Ureter (tissue), 1 donor: ENCODE measurements around the gene JKAMP. TPM values are rescaled to one million over a fixed set of nuclear protein-coding genes. Genes with fewer than 3 reads are reported as not detected.

Source experiments
- DNase-seq: peaks from one replicate; pipeline ENCODE4 v3.0.0-alpha.2; 2020; ENCODE audit warnings: low spot score
- total RNA-seq: library from RNA; stranded (reverse); gene quantifications from one replicate; pipeline ENCODE4 v1.2.4, GENCODE V29; 2023
- donor health status: DM: yes; HTN: yes; CAD: no.

Gene JKAMP
- total RNA-seq, 1 donor from 2014 or later = 29.5 TPM

DNA sequence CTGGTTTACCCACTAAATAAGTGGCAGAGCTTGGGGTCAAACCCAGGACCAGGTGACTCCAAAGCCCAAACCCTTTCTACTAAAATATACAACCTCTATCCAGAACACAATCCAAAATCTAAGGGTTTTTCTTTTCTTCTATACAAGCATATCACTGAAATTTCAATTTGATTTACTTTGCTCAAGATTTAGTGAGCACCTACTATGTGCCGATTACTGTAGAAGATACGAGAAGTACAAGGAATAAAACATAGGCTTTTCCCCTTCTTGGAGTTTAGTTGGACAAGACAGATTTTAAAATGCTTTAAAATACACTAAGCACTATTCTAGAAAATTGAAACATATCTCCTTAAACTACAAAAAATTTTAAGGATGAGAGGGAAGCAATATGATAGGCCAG lies 2.9 kb upstream of the JKAMP start:
- no peak for DNase-seq

GRCh38 chr14:59481871-59482540 lies 2.3 kb upstream of the JKAMP start:
- DNase-seq = no peak

DNA sequence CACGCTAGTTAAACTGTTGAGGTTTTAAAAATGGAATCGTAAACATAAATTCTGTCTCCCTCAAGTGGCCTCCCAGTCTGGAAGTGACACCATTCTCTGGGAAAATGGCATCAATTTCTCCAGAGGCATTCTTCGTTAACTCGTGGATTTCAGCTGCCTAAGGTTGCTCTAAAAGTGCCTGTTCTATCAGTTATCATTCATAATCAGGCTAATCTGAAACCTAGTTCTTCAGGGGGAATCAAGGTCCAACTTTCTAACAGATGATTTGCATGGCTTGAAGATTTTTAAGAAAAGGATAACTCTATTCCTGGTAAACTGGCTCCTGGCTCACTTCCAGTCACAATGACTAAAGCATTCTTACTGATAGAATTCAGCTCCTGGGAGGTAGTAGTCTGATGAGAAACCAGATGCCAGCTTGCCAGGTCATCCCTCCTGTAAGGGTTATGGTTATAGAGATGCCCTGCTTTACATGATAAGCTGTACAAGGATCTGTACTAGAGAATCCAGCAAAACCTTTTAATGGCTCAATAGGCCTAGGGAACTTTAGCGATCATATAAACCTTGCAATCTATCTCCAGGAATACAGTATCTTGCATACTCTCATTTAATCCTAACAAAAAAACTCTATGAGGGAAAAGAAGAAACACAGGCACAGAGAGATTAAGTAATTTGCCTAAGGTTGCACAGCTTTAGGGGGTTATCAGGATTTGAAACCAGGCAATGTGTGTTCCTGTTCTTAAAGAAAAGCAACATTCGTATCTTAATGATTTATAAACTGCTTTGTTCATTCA lies 1.6 kb upstream of the JKAMP start:
- no peak for DNase-seq

DNA sequence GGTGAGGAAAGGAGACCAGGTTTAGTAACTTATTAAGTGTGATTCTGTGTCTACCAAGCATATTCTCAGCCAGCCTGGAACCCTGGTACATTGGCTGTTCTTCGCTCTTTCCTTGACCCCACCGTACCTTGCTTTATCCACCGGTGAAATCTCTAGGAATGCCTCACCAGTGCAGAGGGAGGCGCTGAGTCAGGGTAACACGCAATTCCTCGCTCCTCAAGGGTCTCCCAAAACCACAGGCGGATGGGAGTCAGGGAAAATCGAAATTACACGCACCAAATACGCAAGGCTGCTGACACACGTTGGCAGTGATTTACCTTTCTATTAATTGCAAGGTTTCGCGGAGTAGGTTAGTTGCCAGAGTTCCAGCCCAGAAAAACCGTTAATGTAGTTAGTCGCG lies 954 bp upstream of the JKAMP start:
- no peak for DNase-seq

DNA sequence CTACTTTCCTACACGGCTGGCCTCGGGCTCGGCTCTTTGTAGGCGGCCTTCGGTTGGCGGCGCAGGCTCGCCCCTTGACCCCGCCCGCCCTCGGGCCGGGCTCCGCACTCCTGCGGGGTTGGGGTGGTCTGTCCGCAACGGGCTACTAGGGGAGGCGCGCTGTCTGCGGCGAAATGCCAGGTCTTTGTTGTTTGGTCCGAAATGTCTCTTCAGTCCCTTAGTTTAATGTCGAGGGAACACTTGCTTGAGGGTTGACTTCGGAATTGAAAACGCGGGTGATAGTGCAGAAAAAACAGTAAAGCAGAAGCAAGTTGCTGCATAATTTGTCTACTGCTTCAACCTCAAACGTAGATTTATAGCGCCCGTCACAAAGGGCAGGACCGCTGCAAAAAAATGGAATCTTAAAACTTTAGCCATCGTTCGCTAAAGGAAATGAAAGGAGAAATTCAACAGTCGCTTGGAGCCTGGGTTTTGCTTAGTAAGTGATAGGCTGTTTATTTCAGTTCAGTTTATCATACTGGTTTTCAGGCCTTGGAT lies 390 bp downstream of the JKAMP start:
- no peak for DNase-seq

GRCh38 chr14:59490756-59491155 lies 6.4 kb downstream of the JKAMP start:
- no peak for DNase-seq

- no peak for DNase-seq
These were observed 8.1 kb downstream of the JKAMP start for GRCh38 chr14:59492384-59492783.

DNA sequence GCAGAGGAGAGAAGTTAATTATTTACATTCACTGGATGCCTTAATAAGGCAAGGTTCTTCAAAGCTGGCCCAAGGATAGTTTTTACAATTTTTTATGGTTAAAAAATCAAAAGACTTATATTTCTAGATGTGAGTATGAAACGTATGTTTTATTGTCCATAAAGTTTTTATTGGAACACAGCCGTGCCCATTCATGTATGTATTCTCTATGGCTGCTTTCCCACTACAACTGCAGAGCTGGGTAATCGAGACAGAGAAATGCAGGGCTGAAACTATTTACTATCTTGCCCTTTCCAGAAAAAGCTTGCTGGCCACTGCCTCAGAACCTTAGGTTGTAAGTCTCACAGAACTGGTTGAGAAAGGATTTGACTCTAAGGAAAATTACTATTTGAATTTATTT lies 16.4 kb downstream of the JKAMP start:
- DNase-seq = no peak

DNA sequence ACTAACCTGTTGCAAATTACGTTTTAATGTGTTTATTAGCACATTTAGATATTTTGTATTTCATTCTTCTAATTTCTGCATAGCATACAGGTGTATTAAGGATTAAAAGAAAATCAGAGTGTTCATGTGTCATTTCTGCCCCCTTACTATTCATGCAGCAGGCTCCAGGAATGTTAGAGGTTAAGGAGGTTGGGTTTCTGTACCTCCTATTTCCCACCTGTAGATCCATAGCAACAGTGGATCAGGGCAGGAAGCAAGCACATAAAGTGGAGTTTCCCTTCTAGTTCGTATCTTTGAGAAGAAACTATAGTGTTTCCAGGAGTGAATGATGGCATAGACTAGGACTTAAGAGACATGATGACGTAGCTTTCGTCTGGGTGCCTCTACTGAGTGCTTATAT lies 18.9 kb downstream of the JKAMP start:
- DNase-seq = no peak

GRCh38 chr14:59507063-59507751 lies 22.9 kb downstream of the JKAMP start:
- peak; percentile 47 for DNase-seq

GRCh38 chr14:59507752-59508103 lies 23.4 kb downstream of the JKAMP start:
- no peak for DNase-seq

GRCh38 chr14:59509101-59509500 lies 24.8 kb downstream of the JKAMP start:
- DNase-seq = no peak

DNA sequence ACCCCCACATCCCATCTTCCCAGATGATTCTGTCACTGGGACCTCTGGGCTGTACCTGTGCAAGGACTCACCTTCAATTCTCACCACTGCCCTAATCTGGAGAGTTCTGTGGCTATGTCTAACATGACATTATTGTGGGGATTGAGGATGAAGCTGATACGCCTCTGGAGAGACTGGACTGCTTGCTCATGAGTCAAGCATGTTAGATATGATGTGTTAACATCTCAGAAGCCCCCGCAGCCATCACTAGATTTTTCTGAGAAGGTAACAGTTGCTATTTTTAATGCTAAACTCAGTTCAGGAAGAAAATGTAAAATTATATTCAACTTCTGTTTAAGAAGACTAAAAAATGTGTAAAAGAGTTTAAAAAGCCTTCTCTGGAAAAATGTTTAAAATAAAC lies 25.7 kb downstream of the JKAMP start:
- DNase-seq = no peak

DNA sequence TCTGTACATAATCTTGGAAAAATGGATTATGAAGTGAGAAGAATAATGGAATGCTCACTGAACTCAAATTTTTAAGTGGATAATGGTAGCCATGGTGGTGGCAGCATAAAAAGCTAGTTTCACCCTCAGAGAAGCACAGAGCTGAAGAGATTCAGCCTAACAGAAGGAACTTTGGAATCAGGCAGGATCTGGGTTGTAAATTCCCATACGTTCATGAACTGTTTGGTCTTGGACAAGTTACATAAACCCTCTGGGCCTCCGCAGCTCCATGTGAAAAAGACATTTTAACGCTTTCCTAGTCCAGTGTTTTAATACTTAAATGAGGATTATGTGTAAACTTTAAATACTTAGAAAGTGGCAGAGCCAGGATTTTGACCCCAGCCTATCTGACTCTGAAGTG lies 26.6 kb downstream of the JKAMP start:
- DNase-seq = no peak

- no peak for DNase-seq
These were observed 27.7 kb downstream of the JKAMP start for GRCh38 chr14:59511916-59512575.

GRCh38 chr14:59520224-59520623 lies 35.9 kb downstream of the JKAMP start:
- no peak for DNase-seq

GRCh38 chr14:59529189-59529588 lies 44.9 kb downstream of the JKAMP start:
- DNase-seq = no peak

DNA sequence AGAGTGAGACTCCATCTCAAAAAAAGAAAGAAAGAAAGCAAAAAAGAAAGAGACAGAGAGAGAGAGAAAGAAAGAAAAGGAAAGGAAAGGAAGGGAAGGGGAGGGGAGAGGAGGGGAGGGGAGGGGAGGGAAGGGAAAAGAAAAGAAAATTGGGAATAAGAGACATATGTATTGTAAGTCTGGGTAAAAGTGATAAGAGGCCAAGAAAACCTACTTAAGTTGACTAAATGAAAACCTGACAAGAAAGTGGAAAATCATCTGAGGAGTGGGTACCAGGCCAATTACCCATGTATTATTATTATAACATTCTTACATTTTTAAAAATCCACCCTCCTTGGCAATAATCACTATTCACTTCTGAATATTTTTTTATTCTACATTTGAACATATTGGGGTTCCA lies 46.0 kb downstream of the JKAMP start:
- DNase-seq = no peak

DNA sequence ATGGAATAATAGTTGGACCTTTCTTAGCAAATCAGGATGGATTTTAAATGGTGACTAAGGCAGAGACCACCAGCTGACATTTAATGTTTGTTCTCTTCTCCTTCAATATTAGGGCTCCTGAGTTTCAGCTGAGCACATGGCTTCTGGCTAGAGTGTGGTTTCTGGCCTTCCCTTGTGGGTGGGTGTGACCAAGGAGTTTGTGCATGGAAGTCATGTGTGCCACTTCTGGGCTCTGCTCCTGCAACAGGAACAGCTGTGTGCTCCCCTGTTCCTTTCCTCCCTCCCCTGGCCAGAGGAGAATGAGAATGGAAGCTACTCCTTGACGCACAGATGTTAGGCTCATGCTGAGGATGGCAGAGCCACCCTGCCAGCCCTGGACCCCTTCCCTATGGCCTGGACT lies 48.1 kb downstream of the JKAMP start:
- no peak for DNase-seq

DNA sequence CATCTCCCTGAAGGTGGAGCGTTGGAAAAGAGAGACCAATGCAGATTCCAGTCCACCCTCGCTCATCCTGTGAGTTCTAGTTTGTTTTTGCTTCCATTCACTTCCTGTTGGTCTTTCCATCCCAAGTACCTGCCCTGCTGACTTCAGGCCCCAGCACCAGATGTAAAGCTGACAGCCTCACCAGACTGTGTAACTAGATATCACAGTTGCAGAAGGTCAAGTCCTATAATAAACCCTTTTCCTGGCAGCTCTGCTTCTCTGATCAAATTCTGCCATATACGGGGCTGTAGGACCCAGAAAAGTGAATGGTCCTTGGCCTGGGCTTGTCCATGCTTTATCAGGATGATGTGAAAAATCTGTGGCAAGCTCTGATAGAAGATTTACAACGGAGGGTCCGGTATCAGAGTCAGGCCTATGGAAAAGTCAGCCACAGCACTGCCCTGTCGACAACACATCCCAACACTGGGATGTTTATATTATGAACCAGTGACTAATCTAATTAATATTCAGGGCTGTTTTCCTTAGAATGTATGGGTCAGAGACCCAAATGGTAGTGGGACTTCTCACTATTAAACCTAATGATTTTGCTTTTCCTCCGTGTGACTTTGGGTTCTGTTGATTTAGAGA lies 50.2 kb downstream of the JKAMP start:
- no peak for DNase-seq

GRCh38 chr14:59537476-59537875 lies 53.2 kb downstream of the JKAMP start:
- no peak for DNase-seq

- no peak for DNase-seq
These were observed 54.6 kb downstream of the JKAMP start for GRCh38 chr14:59538936-59539335.
